ENCODE results near the gene UGT1A10.
"Not testable (repeated sequence)": the region's sequence is repeated elsewhere in the genome, so short reads cannot be mapped to it uniquely, and the experiment has no call there.

Gene UGT1A10

DNA sequence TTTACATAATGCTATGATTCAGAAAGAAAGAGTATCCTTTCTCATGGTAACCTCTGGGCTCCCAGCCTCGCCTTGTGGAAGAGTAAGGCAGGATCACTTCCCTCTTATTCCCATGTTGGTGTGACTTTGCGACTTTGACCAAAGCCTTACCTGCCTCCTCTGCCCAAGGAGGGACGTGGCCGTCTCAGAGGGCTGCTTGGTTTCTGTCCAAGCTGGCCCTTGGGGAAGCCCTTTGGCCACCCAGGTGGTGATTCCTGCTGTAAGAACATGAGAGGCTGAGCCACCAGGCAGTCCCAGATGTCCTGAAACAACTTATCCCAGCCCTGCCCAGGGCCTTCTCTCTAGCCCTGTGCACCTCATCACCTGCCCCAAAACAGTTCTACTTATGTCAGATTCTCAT, 62.5 kb downstream of the UGT1A10 start:
- DNase-seq, result no peak

DNA sequence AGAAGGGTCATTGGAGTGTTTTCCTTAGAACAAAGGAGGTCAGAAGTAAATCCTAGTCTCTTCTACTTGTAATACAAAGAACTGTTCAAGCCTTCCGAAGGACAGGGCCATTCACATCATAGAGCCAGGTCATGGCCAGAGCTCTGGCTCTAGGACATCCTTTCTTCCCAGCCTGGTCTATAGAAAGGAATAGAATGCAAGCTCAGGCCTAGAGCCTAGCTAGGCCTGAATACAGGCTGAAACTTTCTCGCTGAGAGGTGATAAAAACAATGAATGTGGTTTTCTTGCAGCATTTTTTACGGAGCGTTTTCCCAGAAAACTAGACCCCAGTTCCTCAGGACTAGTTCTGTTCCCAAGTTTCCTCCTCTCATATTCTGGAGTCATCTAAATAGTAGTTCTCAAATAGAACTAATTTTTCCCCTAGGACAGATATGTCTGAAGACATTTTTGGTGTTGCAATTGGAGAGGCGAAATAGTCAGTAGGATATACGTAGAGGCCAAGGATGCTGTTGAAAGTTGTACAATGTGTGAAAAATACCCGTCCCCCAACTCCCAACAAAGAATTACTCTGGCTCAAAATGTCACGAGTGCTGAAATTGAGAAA, 63.3 kb downstream of the UGT1A10 start:
- no peak for DNase-seq

GRCh38 chr2:233700028-233700635, 63.9 kb downstream of the UGT1A10 start:
- no peak for DNase-seq

- DNase-seq, result not testable (repeated sequence)
Observed at GRCh38 chr2:233700842-233701241, 64.6 kb downstream of the UGT1A10 start.

GRCh38 chr2:233702238-233702637, 66.0 kb downstream of the UGT1A10 start:
- no peak for DNase-seq

- no peak for DNase-seq
Observed at GRCh38 chr2:233705911-233706506, 69.8 kb downstream of the UGT1A10 start.

DNA sequence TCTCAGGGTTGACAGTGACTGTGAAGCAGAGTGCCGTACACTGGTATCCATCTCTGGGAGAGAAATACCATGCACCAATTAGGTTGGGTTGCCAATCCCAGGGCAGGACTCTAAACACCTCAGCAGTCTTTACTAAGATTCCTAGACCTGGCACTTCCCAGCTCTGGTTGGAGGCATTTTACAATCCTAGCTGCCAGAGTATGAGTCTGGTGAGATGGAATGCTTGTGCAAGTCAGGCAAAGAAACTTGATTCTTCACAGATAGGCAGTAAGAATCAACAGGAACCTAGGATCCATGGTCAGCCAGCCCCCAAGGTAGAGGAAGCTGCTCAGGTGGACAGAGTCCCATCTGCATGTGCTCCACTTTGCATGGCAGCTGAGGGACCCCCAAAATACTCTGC, 70.5 kb downstream of the UGT1A10 start:
- no peak for DNase-seq

DNA sequence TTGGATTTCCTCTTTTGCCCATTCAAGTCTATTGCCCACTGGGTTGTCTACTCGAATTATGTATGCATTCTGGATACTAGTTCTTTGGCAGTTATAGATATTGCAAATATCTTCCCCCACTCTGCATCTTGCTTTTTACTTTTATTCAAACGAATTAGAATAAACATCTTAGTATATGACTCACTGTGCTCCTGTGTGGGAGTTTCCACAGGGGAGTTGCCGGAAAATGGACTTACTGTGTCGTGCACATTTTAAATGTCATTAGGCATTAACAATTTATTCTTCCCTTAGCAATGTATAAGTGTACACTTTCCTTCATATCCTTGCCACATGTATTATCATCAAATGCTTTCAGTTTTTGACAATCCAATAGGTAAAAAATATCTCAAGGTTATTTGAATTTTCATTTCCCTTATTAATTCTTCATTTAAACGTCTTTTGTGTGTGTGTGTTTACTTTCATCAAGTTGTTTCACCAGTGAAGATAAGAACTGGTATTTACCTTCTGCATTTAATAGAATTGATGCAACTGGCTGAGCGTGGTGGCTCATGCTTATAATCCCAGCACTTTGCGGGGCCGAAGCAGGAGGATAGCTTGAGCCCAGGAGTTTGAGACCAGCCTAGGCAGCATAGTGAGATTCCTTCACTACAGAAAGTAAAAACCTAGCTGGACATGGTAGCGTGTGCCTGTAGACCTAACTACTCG, 71.8 kb downstream of the UGT1A10 start:
- no peak for DNase-seq

GRCh38 chr2:233708942-233709341, 72.7 kb downstream of the UGT1A10 start:
- DNase-seq, result no peak

- no peak for DNase-seq
Observed at GRCh38 chr2:233711312-233712008, 75.2 kb downstream of the UGT1A10 start.

- no peak for DNase-seq
Observed at GRCh38 chr2:233712611-233713261, 76.5 kb downstream of the UGT1A10 start, which contains the start of gene UGT1A5. TSS of gene UGT1A5 (plus strand) at chr2:233712907. CDS start at chr2:233712992, 85 bp downstream.

DNA sequence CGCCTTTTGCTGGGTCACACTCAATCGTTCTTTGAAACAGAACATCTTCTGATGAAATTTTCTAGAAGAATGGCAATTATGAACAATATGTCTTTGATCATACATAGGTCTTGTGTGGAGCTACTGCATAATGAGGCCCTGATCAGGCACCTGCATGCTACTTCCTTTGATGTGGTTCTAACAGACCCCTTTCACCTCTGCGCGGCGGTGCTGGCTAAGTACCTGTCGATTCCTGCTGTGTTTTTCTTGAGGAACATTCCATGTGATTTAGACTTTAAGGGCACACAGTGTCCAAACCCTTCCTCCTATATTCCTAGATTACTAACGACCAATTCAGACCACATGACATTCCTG, 77.0 kb downstream of the UGT1A10 start:
- no peak for DNase-seq

GRCh38 chr2:233714121-233714520, 77.9 kb downstream of the UGT1A10 start:
- no peak for DNase-seq

GRCh38 chr2:233718552-233718951, 82.3 kb downstream of the UGT1A10 start, which contains the start of gene UGT1A4:
TSS of gene UGT1A4 (plus strand) at chr2:233718736. CDS start at chr2:233718821, 85 bp downstream.
- no peak for DNase-seq

- DNase-seq, result no peak
Observed at GRCh38 chr2:233728723-233729301, 92.6 kb downstream of the UGT1A10 start, which contains the start of gene UGT1A3. TSS of gene UGT1A3 (plus strand) at chr2:233729042. CDS start at chr2:233729127, 85 bp downstream.

- DNase-seq, result not testable (repeated sequence)
Observed at GRCh38 chr2:233736868-233737653, 100.8 kb downstream of the UGT1A10 start.

DNA sequence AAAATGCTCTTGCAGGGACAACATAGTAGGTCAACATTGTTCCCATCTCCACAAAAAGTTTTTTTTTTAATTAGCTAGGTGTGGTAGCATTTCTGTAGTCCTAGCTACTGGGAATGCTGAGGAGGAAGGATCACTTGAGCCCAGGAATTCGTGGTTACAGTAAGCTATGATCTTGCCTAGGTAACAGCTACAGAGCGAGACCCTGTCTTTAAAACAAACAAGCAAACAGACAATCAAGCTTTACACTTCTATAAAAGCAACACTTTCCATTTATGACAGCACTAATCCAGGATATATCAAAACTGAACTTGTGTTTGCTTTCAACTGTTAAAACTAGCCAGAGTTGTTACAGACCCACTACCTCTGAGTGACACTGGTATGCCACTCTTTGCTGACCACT, 104.6 kb downstream of the UGT1A10 start:
- no peak for DNase-seq

GRCh38 chr2:233743464-233744259, 107.4 kb downstream of the UGT1A10 start:
- no peak for DNase-seq

- DNase-seq, result no peak
Observed at GRCh38 chr2:233745073-233745755, 109.0 kb downstream of the UGT1A10 start.

DNA sequence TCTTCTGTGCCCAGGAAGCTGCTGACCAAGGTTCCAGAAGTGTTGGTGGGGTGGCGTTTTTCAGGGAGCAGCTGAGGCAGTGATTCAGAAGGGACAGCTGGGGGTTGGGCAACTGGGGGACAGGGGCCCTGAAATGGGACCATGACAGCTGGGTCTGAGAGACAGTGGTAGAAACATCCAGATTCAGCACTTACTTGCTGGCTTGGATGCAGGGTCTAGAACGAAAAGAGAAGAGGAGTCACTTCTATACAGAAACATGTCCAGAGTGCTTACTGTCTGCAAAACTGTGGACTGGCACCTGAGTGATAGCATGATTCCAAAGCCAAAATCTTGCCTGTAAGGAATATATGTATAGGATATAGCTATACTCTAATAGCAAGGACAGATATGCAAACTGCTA, 109.6 kb downstream of the UGT1A10 start:
- not testable (repeated sequence) for DNase-seq
